HCT116 (cell line): ENCODE measurements around the gene ENPP6. TPM values are rescaled to one million over a fixed set of nuclear protein-coding genes. Genes with fewer than 3 reads are reported as not detected.

Experiments
- ATAC-seq: fragments of 200-7000 bp; cut with Tn5 transposase; 2 replicates; pipeline ENCODE4 v1.9.1; 2020; ENCODE audit warnings: mild to moderate bottlenecking, moderate library complexity
- BruUV-seq: library from RNA; stranded (reverse); fragments of 400-500 nt; replicated peaks from 2 replicates; lab custom pipeline; 2021; lab: Mats Ljungman, UMichigan
- CTCF ChIA-PET: fragments of 300-600 bp; sonication (Branson Sonifier 250); formaldehyde crosslinking; loops from one replicate; lab custom pipeline; 2021; ENCODE audit warnings: antibody characterized with exemption; lab: Charles Lee
- POLR2A ChIA-PET: fragments of 300-600, 350-600 bp; sonication (Branson Sonifier 250); formaldehyde crosslinking; loops from one replicate; lab custom pipeline; 2021; ENCODE audit warnings: antibody characterized with exemption; lab: Charles Lee
- RAD21 ChIA-PET, 2 experiments: fragments of 300-600 bp; sonication (Branson Sonifier 250); formaldehyde crosslinking; loops; one replicate each; lab custom pipeline; 2023; ENCODE audit warnings: low total read pairs in 2 of 2; ENCODE audit not compliant: uncharacterized antibody in 2 of 2, unreplicated experiment in 2 of 2, low non-redundant PET in 1 of 2; lab: Charles Lee
- DNase-seq: peaks from one replicate; pipeline ENCODE4 v3.0.0-alpha.2; 2010; ENCODE audit warnings: low read depth, low spot score
- H2AFZ ChIP-seq: fragments of 200-600 bp; shearing (Covaris generic), sonication (generic); 2 replicates; pipeline ENCODE4 v1.6.1; 2017; ENCODE audit warnings: low read depth, mixed run types, mixed read lengths, antibody characterized with exemption, low read length; ENCODE audit not compliant: poor library complexity, severe bottlenecking
- H3K27ac ChIP-seq: 2 replicates; pipeline ENCODE4 v1.5.1; 2012; ENCODE audit warnings: low read depth, low read length
- H3K27me3 ChIP-seq: fragments of 200-600 bp; sonication (generic); 2 replicates; pipeline ENCODE4 v1.6.1; 2016; ENCODE audit warnings: mixed run types, low read length, mixed read lengths; ENCODE audit not compliant: insufficient read depth
- H3K36me3 ChIP-seq, 2 experiments: fragments of 200-500 bp in 1 of 2; fragments of 200-600 bp in 1 of 2; sonication (Bioruptor generic) in 1 of 2; sonication (generic) in 1 of 2; 2 replicates each; pipeline versions ENCODE4 v1.5.1 to v1.6.1; 2014 to 2016; ENCODE audit warnings: low read length in 2 of 2, inconsistent platforms in 1 of 2, mixed read lengths in 1 of 2, mixed run types in 1 of 2; ENCODE audit not compliant: insufficient read depth in 2 of 2, control insufficient read depth in 1 of 2
- H3K4me1 ChIP-seq, 2 experiments: fragments of 200-600 bp in 1 of 2; sonication (generic) in 1 of 2; 2 replicates each; pipeline versions ENCODE4 v1.5.1 to v1.6.1; 2012 to 2017; ENCODE audit warnings: low read length in 2 of 2, inconsistent platforms in 1 of 2, mild to moderate bottlenecking in 1 of 2, mixed read lengths in 1 of 2, mixed run types in 1 of 2, moderate library complexity in 1 of 2; ENCODE audit not compliant: insufficient read depth in 2 of 2, control insufficient read depth in 1 of 2
- H3K4me2 ChIP-seq: fragments of 200-600 bp; sonication (generic); 2 replicates; pipeline ENCODE4 v1.6.1; 2017; ENCODE audit warnings: mixed run types, low read length, mixed read lengths
- H3K4me3 ChIP-seq, 2 experiments: fragments of 200-600 bp in 1 of 2; sonication (generic) in 1 of 2; replicated peaks in 1 of 2; 2 replicates each; pipeline ENCODE4 v1.5.1; 2011 to 2016; ENCODE audit warnings: low read length in 2 of 2, control low read depth in 1 of 2, low read depth in 1 of 2, mild to moderate bottlenecking in 1 of 2, mixed read lengths in 1 of 2, mixed run types in 1 of 2
- H3K79me2 ChIP-seq: fragments of 200-600 bp; sonication (generic); 2 replicates; pipeline ENCODE4 v1.6.1; 2017; ENCODE audit warnings: mild to moderate bottlenecking, mixed run types, low read length, moderate library complexity, mixed read lengths; ENCODE audit not compliant: insufficient read depth
- H3K9ac ChIP-seq: fragments of 200-600 bp; sonication (generic); 2 replicates; pipeline ENCODE4 v1.6.1; 2016; ENCODE audit warnings: low read length, mixed read lengths
- H3K9me2 ChIP-seq: fragments of 200-600 bp; sonication (generic), shearing (Covaris generic); 2 replicates; pipeline ENCODE4 v1.6.1; 2017; ENCODE audit warnings: mixed run types, mild to moderate bottlenecking, moderate library complexity; ENCODE audit not compliant: insufficient read depth
- H3K9me3 ChIP-seq, 2 experiments: fragments of 200-500 bp in 1 of 2; fragments of 200-600 bp in 1 of 2; sonication (Bioruptor generic) in 1 of 2; sonication (generic) in 1 of 2; 2 replicates each; pipeline ENCODE4 v1.6.1; 2014 to 2017; ENCODE audit warnings: low read length in 2 of 2, mixed read lengths in 2 of 2, inconsistent platforms in 1 of 2, low read depth in 1 of 2, mild to moderate bottlenecking in 1 of 2, mixed run types in 1 of 2, moderate library complexity in 1 of 2; ENCODE audit not compliant: control insufficient read depth in 1 of 2, insufficient read depth in 1 of 2
- H4K20me1 ChIP-seq: fragments of 200-600 bp; sonication (generic), shearing (Covaris generic); 2 replicates; pipeline ENCODE4 v1.6.1; 2017; ENCODE audit warnings: mixed run types, mild to moderate bottlenecking, moderate library complexity; ENCODE audit not compliant: insufficient read depth
- ATF3 ChIP-seq: IDR thresholded peaks from 2 replicates; pipeline ENCODE4 v1.6.1; 2012
- CBX3 ChIP-seq: IDR thresholded peaks from 2 replicates; pipeline ENCODE4 v1.6.1; 2012; ENCODE audit warnings: low read depth
- CEBPB ChIP-seq: IDR thresholded peaks from 2 replicates; pipeline ENCODE4 v1.6.1; 2012; ENCODE audit warnings: low read depth
- CTCF ChIP-seq, 3 experiments: fragments of 200-600 bp in 1 of 3; sonication (generic) in 1 of 3; IDR thresholded peaks in 2 of 3; conservative IDR thresholded peaks in 1 of 3; 2 replicates each; pipeline ENCODE4 v1.5.1; 2012 to 2017; ENCODE audit warnings: low read depth in 2 of 3, low read length in 2 of 3, antibody characterized with exemption in 1 of 3, borderline replicate concordance in 1 of 3, control low read depth in 1 of 3, mild to moderate bottlenecking in 1 of 3, mixed read lengths in 1 of 3, mixed run types in 1 of 3, moderate library complexity in 1 of 3; ENCODE audit not compliant: insufficient read depth in 1 of 3
- EGR1 ChIP-seq: IDR thresholded peaks from 2 replicates; pipeline ENCODE4 v1.6.1; 2012; ENCODE audit warnings: low read depth
- ELF1 ChIP-seq: IDR thresholded peaks from 2 replicates; pipeline ENCODE4 v1.6.1; 2012; ENCODE audit warnings: low read depth, borderline replicate concordance
- EZH2phosphoT487 ChIP-seq: fragments of 200-600 bp; IDR thresholded peaks from 2 replicates; pipeline ENCODE4 v1.6.1; 2018; ENCODE audit warnings: antibody characterized with exemption, borderline replicate concordance
- FOSL1 ChIP-seq: IDR thresholded peaks from 2 replicates; pipeline ENCODE4 v1.6.1; 2012; ENCODE audit warnings: low read depth
- JUND ChIP-seq: IDR thresholded peaks from 2 replicates; pipeline ENCODE4 v1.6.1; 2012
- POLR2A ChIP-seq: IDR thresholded peaks from 2 replicates; pipeline ENCODE4 v1.7.0; 2011; ENCODE audit warnings: borderline replicate concordance; ENCODE audit not compliant: insufficient read depth, insufficient read length; ENCODE audit errors: extremely low read depth
- RAD21 ChIP-seq: IDR thresholded peaks from 2 replicates; pipeline ENCODE4 v1.6.1; 2012; ENCODE audit warnings: low read depth, mild to moderate bottlenecking
- REST ChIP-seq: IDR thresholded peaks from 2 replicates; pipeline ENCODE4 v1.6.1; 2012; ENCODE audit warnings: low read depth
- SRF ChIP-seq: IDR thresholded peaks from 2 replicates; pipeline ENCODE4 v1.6.1; 2012; ENCODE audit warnings: low read depth
- YY1 ChIP-seq: IDR thresholded peaks from 2 replicates; pipeline ENCODE4 v1.6.1; 2011; ENCODE audit warnings: low read length, low read depth, moderate library complexity, mild to moderate bottlenecking; ENCODE audit not compliant: insufficient replicate concordance; ENCODE audit errors: extremely low read depth
- ZNF274 ChIP-seq: fragments of 200-500 bp; sonication (Bioruptor generic); IDR thresholded peaks from 2 replicates; pipeline ENCODE4 v1.6.1; 2014; ENCODE audit warnings: mild to moderate bottlenecking, low read depth, low read length, inconsistent platforms
- intact Hi-C: fragments of 100-400 bp; cut with micrococcal nuclease; formaldehyde crosslinking; loops from 2 replicates; pipeline ENCODE4 v1.10.0; 2022
- total RNA-seq: library from RNA; stranded (reverse); gene quantifications from one replicate; pipeline ENCODE4 v1.2.1, GENCODE V29; 2021; ENCODE audit not compliant: unreplicated experiment

Gene ENPP6
- total RNA-seq, 1 experiment from 2014 or later: not detected

- no peak overlapping the region for H2AFZ ChIP-seq
- DNase-seq (no peak), ATAC-seq (no peak)
- H3K9me3 ChIP-seq: no peaks in the 10 kb centered on the region
- no peak overlapping the region for H3K27ac ChIP-seq
- no peak overlapping the region for H3K9ac ChIP-seq
- no peaks in the 10 kb centered on the region for H4K20me1 ChIP-seq
- ChIA-PET RAD21 (no interaction called here), POLR2A (no interaction called here), CTCF (no interaction called here)
- no peaks in the 10 kb centered on the region for H3K36me3 ChIP-seq
- no TSS peak for BruUV-seq
- no peak overlapping the region for H3K4me2 ChIP-seq
- H3K4me1 ChIP-seq: no peaks in the 10 kb centered on the region
- H3K4me3 ChIP-seq: no peak overlapping the region
- no peaks in the 10 kb centered on the region for H3K9me2 ChIP-seq
- H3K27me3 ChIP-seq: no peaks in the 10 kb centered on the region
- TF ChIP-seq ZNF274: no peak
- no peak for TF ChIP-seq EZH2phosphoT487
- H3K79me2 ChIP-seq: no peaks in the 10 kb centered on the region
- intact Hi-C loops: no loop called here
Observed at GRCh38 chr4:184215709-184216328, 1.9 kb downstream of the ENPP6 start.

- H3K4me3 ChIP-seq: no peak overlapping the region
- no peaks in the 10 kb centered on the region for H3K9me3 ChIP-seq
- H3K36me3 ChIP-seq: no peaks in the 10 kb centered on the region
- DNase-seq: no peak
- intact Hi-C loops: no loop called here
- ChIA-PET RAD21 (no interaction called here), CTCF (no interaction called here), POLR2A (no interaction called here)
- no peaks in the 10 kb centered on the region for H3K4me1 ChIP-seq
- H4K20me1 ChIP-seq: no peaks in the 10 kb centered on the region
- H3K9me2 ChIP-seq: no peaks in the 10 kb centered on the region
- H3K9ac ChIP-seq: no peak overlapping the region
- H3K27me3 ChIP-seq: no peaks in the 10 kb centered on the region
- no TSS peak for BruUV-seq
- H3K79me2 ChIP-seq: no peaks in the 10 kb centered on the region
- no peak overlapping the region for H3K4me2 ChIP-seq
- H2AFZ ChIP-seq: no peak overlapping the region
- TF ChIP-seq CEBPB (no peak), JUND (no peak), POLR2A (no peak), CBX3 (no peak), YY1 (no peak), EZH2phosphoT487 (no peak), ZNF274 (no peak), RAD21 (no peak), ATF3 (no peak), SRF (no peak), CTCF (IDR thresholded peaks at IDR 0.05 in 2 of 3, conservative IDR thresholded peaks at IDR 0.05 in 1 of 3; ENCODE audit: borderline replicate concordance in 1 of 3, insufficient read depth in 1 of 3, low read depth in 2 of 3, low read length in 2 of 3) (no peak), FOSL1 (no peak), ELF1 (no peak), EGR1 (no peak), REST (no peak)
- no peak for ATAC-seq
- no peak overlapping the region for H3K27ac ChIP-seq
Observed at GRCh38 chr4:184214931-184215330, 2.7 kb downstream of the ENPP6 start.
